ENCODE data around the gene LHX3.

GRCh38 chr9:136147890-136148714 is 56.8 kb downstream of the LHX3 start:
- TF ChIP-seq CTCF (IDR thresholded peaks at IDR 0.05) (no peak), POLR2A (IDR thresholded peaks at IDR 0.05) (no peak)
